KOPT-K1 (cell line): ENCODE data around the gene TRPM4.
"Not testable (repeated sequence)": the region's sequence is repeated elsewhere in the genome, so short reads cannot be mapped to it uniquely, and the experiment has no call there.

Experiments
- H3K27ac ChIP-seq: fragments of 200-600 bp; sonication (generic); 2 replicates; pipeline ENCODE4 v1.5.1; 2016; ENCODE audit warnings: antibody characterized with exemption, mild to moderate bottlenecking, low read depth, low read length; ENCODE audit not compliant: poor library complexity, severe bottlenecking
- H3K36me3 ChIP-seq: fragments of 200-600 bp; sonication (generic); 2 replicates; pipeline ENCODE4 v1.5.1; 2017; ENCODE audit warnings: antibody characterized with exemption, mild to moderate bottlenecking, low read length, moderate library complexity; ENCODE audit not compliant: insufficient read depth
- H3K9me3 ChIP-seq: fragments of 200-600 bp; sonication (generic); 2 replicates; pipeline ENCODE4 v1.5.1; 2017; ENCODE audit warnings: antibody characterized with exemption, low read length, mild to moderate bottlenecking; ENCODE audit not compliant: insufficient read depth, poor library complexity, severe bottlenecking

The TRPM4 gene

DNA sequence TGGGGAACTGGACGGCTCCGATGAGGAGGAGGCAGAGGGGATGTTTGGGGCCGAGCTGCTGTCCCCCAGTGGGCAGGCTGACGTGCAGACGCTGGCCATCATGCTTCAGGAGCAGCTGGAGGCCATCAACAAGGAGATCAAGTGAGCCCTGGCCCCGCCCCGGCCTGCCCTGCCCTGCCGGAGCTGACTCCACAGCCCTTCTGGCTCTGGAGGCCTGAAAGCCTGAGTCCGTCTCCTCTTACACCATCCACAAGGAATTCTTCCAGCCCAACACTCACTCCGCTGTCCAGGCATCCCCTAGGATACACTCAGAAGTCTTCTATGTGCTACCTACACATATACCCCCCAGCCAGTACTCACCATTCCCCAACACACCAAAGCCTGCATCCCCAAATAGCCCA lies 20.8 kb upstream of the TRPM4 start:
- Histone ChIP-seq H3K27ac (no peak overlapping the region), H3K36me3 (no peaks in the 10 kb centered on the region), H3K9me3 (no peaks in the 10 kb centered on the region)

DNA sequence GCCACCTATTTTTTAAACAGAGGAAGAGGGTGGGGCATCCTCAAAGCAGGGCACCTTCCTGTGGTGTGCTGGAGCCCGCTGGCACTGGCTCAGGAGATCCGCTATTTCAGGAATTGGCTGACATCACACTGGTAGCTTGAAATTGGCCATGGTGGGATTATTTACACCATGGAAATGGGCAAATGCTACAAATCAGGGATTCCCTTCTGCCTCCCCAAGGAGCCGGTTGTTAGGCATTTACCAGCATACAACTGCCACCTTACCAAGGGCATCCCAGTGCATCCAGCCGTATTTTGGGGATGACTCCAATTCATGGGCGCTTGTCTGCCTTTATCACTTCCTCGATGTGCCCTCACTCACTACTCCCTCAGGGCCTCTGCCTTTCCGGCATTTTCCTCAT lies 16.6 kb upstream of the TRPM4 start:
- no peaks in the 10 kb centered on the region for H3K36me3 ChIP-seq
- H3K27ac ChIP-seq = no peak overlapping the region
- no peaks in the 10 kb centered on the region for H3K9me3 ChIP-seq

DNA sequence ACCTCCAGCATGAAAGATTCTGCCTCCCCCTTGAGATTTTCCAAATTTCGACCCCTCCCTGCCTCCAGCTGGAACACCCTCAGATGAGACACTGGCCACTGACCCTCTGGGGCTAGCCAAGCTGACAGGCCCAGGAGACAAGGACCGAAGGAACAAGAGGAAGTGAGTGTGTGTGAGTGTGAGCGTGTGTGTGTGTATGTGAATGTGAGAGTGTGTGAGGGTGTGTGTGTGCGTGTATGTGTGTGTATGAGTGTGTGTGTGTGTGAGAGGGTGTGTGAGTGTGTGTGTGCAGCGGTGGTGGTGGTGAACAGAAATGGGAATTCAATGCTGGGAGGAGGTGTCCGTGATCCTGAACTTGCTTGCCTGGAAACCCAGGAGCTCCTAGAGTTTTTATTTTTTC lies 16.2 kb upstream of the TRPM4 start:
- H3K27ac ChIP-seq = no peak overlapping the region
- no peaks in the 10 kb centered on the region for H3K36me3 ChIP-seq
- no peaks in the 10 kb centered on the region for H3K9me3 ChIP-seq

DNA sequence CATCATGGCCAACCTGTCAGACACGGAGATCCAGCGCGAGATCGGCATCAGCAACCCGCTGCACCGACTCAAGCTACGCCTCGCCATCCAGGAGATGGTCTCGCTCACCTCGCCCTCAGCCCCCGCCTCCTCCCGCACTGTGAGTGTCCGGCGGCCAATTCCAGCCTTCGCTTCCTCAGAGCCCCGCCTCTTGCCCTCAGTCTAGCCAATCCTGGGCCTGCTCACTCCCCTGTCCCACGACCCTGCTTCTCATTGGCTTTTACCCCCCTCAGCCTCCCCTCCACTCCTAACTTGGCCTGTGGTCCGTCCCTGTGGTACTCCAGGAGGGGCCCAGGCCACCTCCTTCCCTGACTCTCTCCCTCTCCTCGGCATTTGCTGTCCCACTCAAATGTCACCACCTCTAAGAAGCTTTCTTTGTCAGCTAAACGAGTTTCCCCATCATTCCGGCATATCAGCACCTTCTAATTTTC lies 14.7 kb upstream of the TRPM4 start:
- H3K27ac ChIP-seq = no peak overlapping the region
- H3K9me3 ChIP-seq = no peaks in the 10 kb centered on the region
- no peaks in the 10 kb centered on the region for H3K36me3 ChIP-seq

DNA sequence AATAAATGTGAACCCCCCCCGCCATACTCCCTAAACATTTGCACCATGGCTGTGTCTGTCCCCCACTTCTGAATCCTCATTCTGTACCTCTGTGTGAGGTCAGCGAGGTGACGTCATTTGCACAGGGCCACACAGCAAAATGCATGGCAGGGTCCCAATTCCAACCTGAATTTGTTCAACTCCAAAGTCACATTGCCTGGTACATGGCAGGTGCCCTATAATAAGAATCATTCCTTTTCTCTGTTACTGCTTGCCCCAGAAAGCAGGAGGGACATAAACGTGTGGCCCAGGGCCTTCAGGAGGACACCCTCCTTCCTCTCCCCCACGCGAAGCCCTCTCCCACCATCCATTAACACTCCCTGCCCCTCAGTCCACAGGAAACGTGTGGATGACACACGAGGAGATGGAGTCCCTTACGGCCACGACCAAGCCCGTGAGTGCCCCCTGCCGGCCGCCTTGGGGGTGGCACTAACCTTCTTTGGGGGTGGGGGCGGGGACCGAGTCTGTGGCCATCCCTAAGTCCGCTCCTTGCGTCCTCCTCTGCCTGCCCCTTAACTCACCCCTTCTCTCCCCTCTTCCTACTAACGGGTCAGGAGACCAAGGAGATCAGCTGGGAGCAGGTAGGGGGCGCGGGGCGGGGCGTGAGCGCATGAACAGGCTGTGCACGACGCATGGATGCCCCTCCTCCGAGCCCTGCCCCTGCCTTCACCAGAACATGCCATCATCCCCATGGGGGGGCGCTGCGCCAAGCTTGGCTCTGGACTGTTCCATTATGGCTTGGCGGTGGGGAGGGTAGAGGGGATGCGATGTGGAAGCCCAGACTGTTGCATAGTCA lies 11.8 kb upstream of the TRPM4 start:
- H3K27ac ChIP-seq = peak overlapping the region; percentile 39
- H3K9me3 ChIP-seq = no peaks in the 10 kb centered on the region
- H3K36me3 ChIP-seq = no peaks in the 10 kb centered on the region

DNA sequence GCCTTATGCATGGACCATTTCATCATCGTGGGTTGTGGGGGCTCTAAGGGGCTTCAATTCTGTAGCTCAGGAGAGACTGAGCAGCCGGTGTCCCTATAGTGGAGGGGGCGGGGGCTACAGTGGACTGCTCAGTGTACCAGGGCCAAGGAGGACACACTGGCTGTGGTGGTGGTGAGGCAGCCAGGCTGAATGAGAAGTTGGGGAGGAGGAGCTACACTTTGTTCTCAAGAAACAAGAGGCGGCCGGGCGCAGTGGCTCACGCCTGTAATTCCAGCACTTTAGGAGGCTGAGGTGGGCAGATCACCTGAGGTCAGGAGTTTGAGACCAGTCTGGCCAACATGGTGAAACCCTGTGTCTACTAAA lies 11.2 kb upstream of the TRPM4 start:
- H3K9me3 ChIP-seq, H3K36me3 ChIP-seq, H3K27ac ChIP-seq: not testable (repeated sequence)

DNA sequence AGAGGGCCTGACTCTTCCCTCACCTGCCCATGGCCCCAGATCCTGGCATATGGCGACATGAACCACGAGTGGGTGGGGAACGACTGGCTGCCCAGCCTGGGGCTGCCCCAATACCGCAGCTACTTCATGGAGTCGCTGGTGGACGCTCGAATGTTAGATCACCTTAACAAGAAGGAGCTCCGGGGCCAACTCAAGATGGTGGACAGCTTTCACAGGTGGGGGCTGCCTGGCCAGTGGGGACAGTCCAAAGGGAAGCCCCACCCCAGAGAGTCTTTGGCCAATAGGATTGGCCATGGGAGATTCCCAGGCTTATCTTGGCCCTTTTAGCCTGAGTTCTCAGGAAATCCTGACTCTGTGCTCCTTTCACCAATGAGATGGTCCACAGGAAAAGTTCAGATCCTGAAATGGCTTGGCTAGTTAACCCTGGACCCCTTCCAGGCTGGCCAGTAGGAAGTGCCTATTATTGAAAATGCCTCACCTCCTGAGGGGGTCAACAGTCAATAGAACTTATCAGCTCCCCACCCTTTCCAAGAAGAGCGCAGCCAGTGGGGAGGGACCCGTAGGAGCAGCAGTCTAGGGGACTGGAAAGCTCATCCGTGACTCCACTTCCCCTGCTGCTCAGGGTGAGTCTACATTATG lies 9.4 kb upstream of the TRPM4 start:
- Histone ChIP-seq H3K27ac (no peak overlapping the region), H3K36me3 (no peaks in the 10 kb centered on the region), H3K9me3 (no peaks in the 10 kb centered on the region)

DNA sequence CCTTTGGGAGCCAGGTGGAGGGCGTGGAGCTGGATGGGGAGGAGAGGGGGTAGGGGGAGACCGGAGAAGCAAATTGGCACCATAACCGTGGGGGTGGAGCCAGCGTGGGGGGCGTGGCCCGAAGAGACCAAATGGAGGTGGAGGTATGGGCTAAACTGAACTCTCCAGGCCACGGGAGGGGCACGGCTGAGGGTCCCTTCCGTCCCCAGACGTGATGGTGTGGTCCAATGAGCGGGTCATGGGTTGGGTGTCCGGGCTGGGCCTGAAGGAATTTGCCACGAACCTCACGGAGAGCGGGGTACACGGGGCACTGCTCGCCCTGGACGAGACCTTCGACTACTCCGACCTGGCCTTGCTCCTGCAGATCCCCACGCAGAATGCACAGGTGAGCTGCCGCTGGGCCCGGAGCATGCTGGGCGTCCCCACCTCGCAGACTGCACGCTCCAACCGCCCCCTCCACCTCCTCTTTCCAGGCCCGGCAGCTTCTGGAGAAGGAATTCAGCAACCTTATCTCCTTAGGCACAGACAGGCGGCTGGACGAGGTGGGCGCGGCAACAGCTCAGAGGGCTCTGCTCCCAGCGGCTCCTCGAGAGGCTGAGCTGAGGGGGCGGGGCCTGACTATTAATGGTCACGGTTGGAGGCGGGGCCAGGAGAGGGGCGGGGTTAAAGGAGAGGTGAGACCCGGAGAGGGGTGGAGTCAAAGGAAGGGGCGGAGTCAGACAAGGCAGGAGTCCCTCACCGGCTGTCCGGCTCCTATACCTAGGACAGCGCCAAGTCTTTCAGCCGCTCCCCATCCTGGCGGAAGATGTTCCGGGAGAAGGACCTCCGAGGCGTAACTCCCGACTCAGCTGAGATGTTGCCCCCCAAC lies 8.6 kb upstream of the TRPM4 start:
- Histone ChIP-seq H3K27ac (no peak overlapping the region), H3K36me3 (no peaks in the 10 kb centered on the region), H3K9me3 (no peaks in the 10 kb centered on the region)

DNA sequence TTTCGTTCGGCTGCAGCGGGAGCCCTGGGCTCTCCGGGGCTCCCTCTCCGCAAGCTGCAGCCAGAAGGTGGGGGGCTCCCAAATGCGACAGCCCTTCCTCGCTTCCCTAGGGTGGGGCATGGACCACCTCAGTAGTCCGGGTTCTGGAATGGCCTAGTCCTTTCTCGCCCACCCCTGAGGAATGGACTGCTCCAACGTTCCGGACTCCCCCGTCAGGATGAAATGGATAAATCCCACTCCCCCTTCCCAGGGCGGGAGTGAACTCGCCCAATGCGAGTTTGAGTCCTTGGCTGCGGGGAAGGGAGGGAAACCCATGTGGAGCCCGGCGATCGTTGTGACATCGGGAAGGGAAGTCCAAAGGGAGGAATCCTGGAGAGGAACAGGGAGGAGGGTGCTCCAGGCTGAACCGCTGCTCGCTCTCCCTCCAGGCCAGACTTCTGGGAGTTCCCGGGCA lies 7.9 kb upstream of the TRPM4 start:
- Histone ChIP-seq H3K9me3 (no peaks in the 10 kb centered on the region), H3K36me3 (no peaks in the 10 kb centered on the region), H3K27ac (no peak overlapping the region)

DNA sequence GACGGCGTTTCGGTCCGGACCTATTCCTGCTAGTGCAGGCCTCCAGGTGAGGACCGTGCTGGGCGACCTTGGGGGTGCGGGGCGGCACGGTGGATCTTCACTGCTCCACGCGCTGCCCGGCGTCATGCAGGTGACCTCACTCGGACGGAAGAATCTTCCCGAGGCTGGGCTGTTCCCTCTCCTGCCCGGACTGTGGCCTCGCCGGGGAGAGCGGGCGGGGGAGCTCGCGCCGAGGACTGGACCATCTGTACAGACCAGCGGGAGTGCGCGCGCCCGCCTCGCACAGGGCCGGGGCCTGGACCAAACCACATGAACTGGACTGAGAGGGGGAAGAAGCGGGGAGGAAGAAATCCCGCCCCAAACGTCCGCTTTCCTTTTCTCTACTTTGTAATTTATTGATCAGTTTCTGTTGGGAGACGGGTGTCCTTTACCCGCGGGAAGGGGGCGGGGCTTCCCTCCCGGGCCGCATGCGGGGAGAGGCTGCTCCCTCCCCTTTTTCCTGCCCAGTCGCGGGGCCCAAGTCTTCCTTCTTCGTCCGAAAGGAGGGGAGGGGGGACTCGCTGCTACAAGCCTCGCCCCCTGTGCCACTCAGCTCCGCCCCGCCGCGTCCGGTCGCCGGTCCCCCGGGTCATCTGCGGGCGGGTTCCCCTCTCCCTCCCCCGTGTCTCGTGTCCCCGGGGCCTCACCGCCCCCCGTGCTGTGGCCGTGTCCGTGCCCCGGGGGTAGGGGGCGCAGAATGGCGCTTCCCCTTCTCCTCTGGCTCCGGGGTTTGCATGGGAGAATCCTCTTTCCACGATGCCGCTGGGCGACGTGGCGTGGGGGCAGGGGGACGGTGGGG lies 7.3 kb upstream of the TRPM4 start:
- Histone ChIP-seq H3K36me3 (no peaks in the 10 kb centered on the region), H3K27ac (no peak overlapping the region), H3K9me3 (no peaks in the 10 kb centered on the region)

DNA sequence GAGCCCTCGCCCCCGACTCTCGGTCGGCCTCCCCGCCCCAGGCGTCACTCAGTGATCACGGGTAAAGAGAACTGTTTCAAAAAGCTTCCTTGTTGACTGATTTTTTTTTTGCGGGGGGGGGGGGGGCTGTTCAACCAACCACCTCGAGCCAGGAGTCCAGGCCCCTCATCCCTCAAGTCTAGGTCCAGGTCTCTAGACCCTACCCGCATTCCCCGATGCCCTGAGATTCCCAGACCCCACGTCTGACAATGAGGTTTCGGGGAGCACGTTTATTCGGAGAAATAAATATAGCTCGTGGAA lies 6.7 kb upstream of the TRPM4 start:
- no peaks in the 10 kb centered on the region for H3K9me3 ChIP-seq
- no peak overlapping the region for H3K27ac ChIP-seq
- H3K36me3 ChIP-seq = no peaks in the 10 kb centered on the region

DNA sequence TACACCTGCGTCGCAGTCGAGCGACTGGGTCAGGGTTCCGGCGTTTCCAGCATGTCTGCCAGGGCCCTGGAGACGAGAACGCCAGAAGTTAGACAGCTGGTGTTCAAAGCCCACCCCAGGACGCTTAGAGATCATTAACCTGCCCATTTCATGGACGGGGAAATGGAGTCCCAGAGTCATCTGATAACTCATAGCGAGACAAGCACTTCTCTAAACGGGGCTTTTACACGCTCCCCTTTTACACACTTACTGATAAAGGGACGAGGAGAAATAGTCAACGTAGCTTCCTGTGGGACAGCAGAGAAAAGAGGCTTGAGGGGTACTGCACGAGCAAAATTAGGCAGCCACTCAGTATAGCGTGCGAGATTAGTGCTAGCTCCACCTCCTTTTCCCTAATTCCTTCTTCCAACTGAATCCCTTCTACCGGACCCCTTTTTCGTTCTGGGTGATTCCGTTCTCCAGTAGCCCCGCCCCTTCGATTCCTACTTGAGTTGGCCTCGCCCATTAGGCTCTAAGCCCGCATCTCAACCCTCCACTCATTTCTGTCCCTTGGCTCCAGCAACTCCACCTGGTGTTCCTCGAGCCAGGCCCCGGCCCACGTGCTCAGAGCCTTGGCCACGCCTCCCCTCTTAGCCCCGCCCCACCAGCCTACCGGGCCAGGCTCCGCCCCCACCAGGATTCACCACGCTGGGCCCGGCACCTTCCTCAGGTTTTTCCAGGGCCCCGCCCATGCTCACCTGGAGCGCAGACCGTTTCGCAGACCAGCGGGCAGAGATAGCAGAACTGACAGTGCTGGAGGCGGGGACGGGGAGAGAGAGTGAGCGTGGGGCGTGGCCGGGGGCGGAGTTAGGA lies 6.1 kb upstream of the TRPM4 start:
- H3K27ac ChIP-seq = no peak overlapping the region
- H3K9me3 ChIP-seq = no peaks in the 10 kb centered on the region
- no peaks in the 10 kb centered on the region for H3K36me3 ChIP-seq

DNA sequence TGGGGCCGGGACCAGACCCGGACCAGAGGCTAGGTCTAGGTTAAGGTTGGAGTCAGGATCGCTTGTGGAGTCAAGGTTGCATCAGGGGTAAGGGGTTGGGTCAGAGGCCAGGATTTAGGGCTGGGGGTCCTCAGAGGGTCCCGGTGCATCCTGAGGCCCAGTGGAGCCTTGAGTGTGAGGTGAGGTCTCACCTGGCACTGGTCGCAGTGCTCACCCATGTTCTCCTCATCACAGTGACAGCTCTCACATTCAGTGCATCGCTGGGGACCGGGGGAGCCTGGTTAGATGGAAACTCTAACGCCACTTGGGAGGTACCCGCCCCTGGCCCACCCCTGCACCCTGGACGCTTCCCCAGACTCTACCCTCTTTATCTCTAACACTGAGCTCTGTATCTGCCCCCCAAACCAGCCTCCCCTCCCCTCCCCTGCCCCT lies 5.5 kb upstream of the TRPM4 start:
- no peaks in the 10 kb centered on the region for H3K36me3 ChIP-seq
- no peak overlapping the region for H3K27ac ChIP-seq
- no peaks in the 10 kb centered on the region for H3K9me3 ChIP-seq
